ENCODE measurements around the gene GDPD5. TPM values are rescaled to one million over a fixed set of nuclear protein-coding genes. Genes with fewer than 3 reads are reported as not detected.

Gene GDPD5
- total RNA-seq, 1 experiment from 2014 or later, result 28.6 TPM

GRCh38 chr11:75518771-75519653 is 6.7 kb downstream of the GDPD5 start:
- H3K4me1 ChIP-seq, result peaks cover 30% of the 10 kb centered on the region
- Mint-ChIP-seq H3K27me3 (ENCODE audit: insufficient read depth, unreplicated experiment) (no peaks in the 10 kb centered on the region), H3K9me3 (ENCODE audit: unreplicated experiment) (no peaks in the 10 kb centered on the region), H3K36me3 (ENCODE audit: insufficient read depth, unreplicated experiment) (no peaks in the 10 kb centered on the region), H3K4me3 (ENCODE audit: unreplicated experiment) (no peak overlapping the region), H3K27ac (ENCODE audit: unreplicated experiment) (no peak overlapping the region), H3K4me1 (ENCODE audit: low read depth, unreplicated experiment) (peaks cover 14% of the 10 kb centered on the region)
- ChIA-PET CTCF (interaction anchor here (0.5 to 1.9 kb wide), 7 partner anchors 13 to 745 kb away, joined by 3 to 6 read pairs (median 4); no protein-coding TSS in a partner anchor), POLR2A (interaction anchor here (0.6 to 1.6 kb wide), 2 partner anchors 13 to 150 kb away, joined by 3 to 5 read pairs; no protein-coding TSS in a partner anchor)
- no TSS peak for BruUV-seq (replicated peaks)
- DNase-seq, result no peak
- H3K4me3 ChIP-seq (ENCODE audit: low read depth, low read length), result no peak overlapping the region
- intact Hi-C loops (cut with micrococcal nuclease; ENCODE audit: unreplicated experiment), result no loop called here
- no peaks in the 10 kb centered on the region for H3K27me3 ChIP-seq (replicated peaks; ENCODE audit: control insufficient read depth, insufficient read depth, low read length)
- H3K9me3 ChIP-seq, result no peaks in the 10 kb centered on the region
- TF ChIP-seq CTCF (IDR thresholded peaks at IDR 0.05; ENCODE audit: insufficient read depth in 1 of 2, low read depth in 1 of 2, low read length in 1 of 2, severe bottlenecking in 1 of 2, unreplicated experiment in 1 of 2), result no peak
- H3K36me3 ChIP-seq (ENCODE audit: control insufficient read depth, insufficient read depth, low read length), result no peaks in the 10 kb centered on the region; the same call in 1 of the 2 replicates

DNA sequence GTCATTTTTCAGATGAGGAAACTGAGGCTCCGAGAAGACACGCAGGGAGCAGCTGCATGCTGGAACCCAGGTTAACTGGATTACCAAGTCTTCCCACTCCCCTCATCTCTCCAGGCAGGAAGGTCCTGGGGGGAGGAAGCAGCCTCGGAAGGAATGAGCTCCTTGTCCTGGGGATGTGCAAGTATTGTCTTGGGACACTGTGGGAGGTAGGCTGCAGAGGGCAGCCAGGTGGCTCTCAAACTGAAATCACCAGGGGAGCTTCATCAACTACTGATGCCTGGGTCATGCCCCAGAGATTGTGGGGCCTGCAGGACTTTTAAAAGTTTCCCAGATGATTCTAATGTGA is 7.6 kb downstream of the GDPD5 start:
- ChIA-PET POLR2A (interaction anchor here (0.6 to 1.6 kb wide), 2 partner anchors 14 to 149 kb away, joined by 3 to 5 read pairs; no protein-coding TSS in a partner anchor), CTCF (interaction anchor here (0.5 to 1.7 kb wide), 6 partner anchors 13 to 744 kb away, joined by 3 to 5 read pairs (median 4); no protein-coding TSS in a partner anchor)
- Histone ChIP-seq H3K4me3 (ENCODE audit: low read depth, low read length) (no peak overlapping the region), H3K4me1 (peaks cover 27% of the 10 kb centered on the region), H3K9me3 (no peaks in the 10 kb centered on the region), H3K27me3 (replicated peaks; ENCODE audit: control insufficient read depth, insufficient read depth, low read length) (no peaks in the 10 kb centered on the region), H3K36me3 (ENCODE audit: control insufficient read depth, insufficient read depth, low read length) (no peaks in the 10 kb centered on the region; the same call in 1 of the 2 replicates)
- Mint-ChIP-seq H3K27ac (ENCODE audit: unreplicated experiment) (no peak overlapping the region), H3K4me1 (ENCODE audit: low read depth, unreplicated experiment) (peaks cover 19% of the 10 kb centered on the region), H3K27me3 (ENCODE audit: insufficient read depth, unreplicated experiment) (no peaks in the 10 kb centered on the region), H3K4me3 (ENCODE audit: unreplicated experiment) (no peak overlapping the region), H3K36me3 (ENCODE audit: insufficient read depth, unreplicated experiment) (no peaks in the 10 kb centered on the region), H3K9me3 (ENCODE audit: unreplicated experiment) (no peaks in the 10 kb centered on the region)
- TF ChIP-seq CTCF (IDR thresholded peaks at IDR 0.05; ENCODE audit: insufficient read depth in 1 of 2, low read depth in 1 of 2, low read length in 1 of 2, severe bottlenecking in 1 of 2, unreplicated experiment in 1 of 2), result no peak
- intact Hi-C loops (cut with micrococcal nuclease; ENCODE audit: unreplicated experiment), result no loop called here
- BruUV-seq (replicated peaks), result TSS peak; percentile 87
- no peak for DNase-seq

- Histone ChIP-seq H3K9me3 (no peaks in the 10 kb centered on the region), H3K36me3 (ENCODE audit: control insufficient read depth, insufficient read depth, low read length) (no peaks in the 10 kb centered on the region; the same call in 1 of the 2 replicates), H3K4me3 (ENCODE audit: low read depth, low read length) (no peak overlapping the region), H3K4me1 (peaks cover 27% of the 10 kb centered on the region), H3K27me3 (replicated peaks; ENCODE audit: control insufficient read depth, insufficient read depth, low read length) (no peaks in the 10 kb centered on the region)
- H3K4me1 Mint-ChIP-seq (ENCODE audit: low read depth, unreplicated experiment), result peaks cover 19% of the 10 kb centered on the region
- BruUV-seq (replicated peaks), result no TSS peak
- no peak overlapping the region for H3K4me3 Mint-ChIP-seq (ENCODE audit: unreplicated experiment)
- CTCF ChIA-PET, result no interaction called here
- peak overlapping the region; percentile 74 for H3K27ac Mint-ChIP-seq (ENCODE audit: unreplicated experiment)
- H3K27me3 Mint-ChIP-seq (ENCODE audit: insufficient read depth, unreplicated experiment), result no peaks in the 10 kb centered on the region
- intact Hi-C loops (cut with micrococcal nuclease; ENCODE audit: unreplicated experiment), result no loop called here
- no peaks in the 10 kb centered on the region for H3K9me3 Mint-ChIP-seq (ENCODE audit: unreplicated experiment)
- TF ChIP-seq CTCF (IDR thresholded peaks at IDR 0.05; ENCODE audit: insufficient read depth in 1 of 2, low read depth in 1 of 2, low read length in 1 of 2, severe bottlenecking in 1 of 2, unreplicated experiment in 1 of 2), result no peak
- no peak for DNase-seq
- POLR2A ChIA-PET, result no interaction called here
- H3K36me3 Mint-ChIP-seq (ENCODE audit: insufficient read depth, unreplicated experiment), result no peaks in the 10 kb centered on the region
These were observed 8.9 kb downstream of the GDPD5 start for GRCh38 chr11:75516886-75517285.

Measured in Caco-2 (cell line).